GM19438 (cell line): Measurements from ENCODE around the gene MALRD1.

Experiments
- ATAC-seq: cut with Tn5 transposase; IDR thresholded peaks from one replicate; pipeline ENCODE4 v1.9.1; 2021; ENCODE audit warnings: low read depth; ENCODE audit not compliant: unreplicated experiment

The MALRD1 gene

DNA sequence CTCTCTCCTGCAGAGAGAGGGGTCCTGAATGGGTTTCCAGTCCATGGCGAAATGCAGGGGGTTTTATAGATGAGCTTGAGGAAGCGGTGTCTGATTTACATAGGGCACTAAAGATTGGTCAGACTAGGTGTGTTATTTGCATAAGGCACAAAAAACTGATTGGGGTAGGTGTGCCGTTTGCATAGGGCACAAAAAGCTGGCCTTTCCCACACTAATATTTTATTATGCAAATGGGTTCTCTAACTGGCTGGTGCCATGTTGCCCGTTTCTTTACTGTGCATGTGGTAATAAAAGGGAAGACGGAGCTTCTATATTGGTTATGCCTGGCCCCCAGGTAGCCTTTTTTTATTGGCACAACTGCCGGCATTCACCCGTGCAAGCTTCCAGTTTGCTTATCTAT, 50.2 kb downstream of the MALRD1 start:
- no peak for ATAC-seq

DNA sequence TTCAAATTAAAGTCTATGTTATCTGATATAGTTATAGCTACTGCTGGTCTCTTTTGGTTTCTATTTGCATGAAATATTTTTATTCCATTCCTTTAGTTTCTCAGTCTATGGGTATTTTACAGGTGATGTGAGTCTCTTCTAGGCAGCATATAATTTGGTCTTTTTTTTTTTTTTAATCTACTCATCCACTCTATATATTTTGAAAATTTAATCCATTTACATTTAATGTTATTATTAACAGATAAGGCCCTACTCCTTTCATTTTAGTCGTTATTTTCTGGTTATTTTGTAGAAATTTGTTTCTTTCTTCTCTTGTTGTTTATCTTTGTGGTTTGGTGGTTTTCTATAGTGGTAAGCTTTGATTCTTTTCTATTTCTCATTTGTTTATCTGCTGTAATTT, 58.8 kb downstream of the MALRD1 start:
- no peak for ATAC-seq

DNA sequence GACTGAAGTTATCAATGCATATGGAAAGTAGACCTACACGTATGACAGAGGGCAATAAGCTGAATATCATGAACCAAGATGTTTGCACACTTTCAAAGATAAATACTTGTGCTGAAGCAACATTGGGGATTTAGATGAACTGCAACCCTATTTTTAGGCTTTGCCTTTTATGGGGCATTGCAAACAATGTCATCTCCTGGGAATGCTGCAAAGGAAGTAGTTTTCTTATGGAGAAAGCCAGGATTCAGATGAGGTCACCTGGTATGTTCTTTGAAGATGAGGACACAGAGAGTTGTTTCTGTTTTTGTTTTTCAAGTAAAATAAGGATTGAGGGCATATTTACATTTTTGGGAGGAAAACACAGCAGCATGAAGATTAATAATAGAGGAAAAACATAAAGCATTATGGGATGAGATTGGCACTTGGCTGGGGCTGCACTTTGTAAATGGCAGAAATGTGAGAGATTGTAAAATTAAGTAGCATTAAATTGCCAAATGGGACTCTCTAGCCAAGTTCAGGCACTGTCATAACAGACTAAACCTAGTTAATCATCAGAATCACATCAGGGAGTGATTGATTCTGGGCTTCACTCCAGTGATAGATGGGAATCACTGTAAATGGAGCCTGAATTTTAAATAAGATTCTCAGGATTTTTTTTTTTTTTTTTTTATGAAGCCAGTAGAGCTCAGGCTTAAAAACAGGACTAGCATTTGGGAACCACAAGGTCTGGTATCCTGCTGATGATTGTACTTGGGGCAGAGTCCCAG, 63.1 kb downstream of the MALRD1 start:
- no peak for ATAC-seq

DNA sequence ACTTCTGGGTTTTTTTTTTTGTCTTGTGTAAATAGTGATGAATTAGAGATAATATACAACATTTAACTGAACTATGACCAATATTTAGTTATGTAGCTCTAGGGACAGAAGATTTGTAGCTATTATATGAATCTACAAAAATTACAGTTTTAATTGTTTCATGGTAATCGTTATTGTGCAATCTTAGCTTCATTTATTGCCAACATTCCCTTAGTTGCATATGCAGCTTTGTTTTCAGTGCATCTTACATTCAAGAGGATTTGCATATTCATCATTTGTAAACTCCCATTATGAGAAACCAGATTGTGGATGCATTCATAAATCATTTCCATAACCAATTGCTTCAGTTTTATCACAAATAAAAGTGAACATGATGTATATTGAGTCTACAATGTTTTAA, 68.8 kb downstream of the MALRD1 start:
- ATAC-seq: no peak

DNA sequence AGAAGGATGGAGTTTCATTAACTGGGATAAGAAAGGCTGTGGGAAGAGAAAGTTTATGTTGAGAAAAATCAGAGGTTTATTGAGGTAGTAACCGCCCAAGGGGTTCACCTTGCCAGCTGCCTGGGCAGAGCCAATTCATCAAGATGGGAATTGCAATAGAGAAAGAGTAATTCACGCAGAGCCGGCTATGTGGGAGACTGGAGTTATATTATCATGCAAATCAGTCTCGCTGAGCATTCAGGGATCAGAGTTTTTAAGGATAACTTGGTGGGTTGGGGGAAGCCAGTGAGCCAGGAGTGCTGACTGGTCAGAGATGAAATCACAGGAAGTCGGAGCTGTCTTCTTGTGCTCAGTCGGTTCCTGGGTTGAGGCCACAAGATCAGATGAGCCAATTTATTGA, 70.6 kb downstream of the MALRD1 start:
- no peak for ATAC-seq

DNA sequence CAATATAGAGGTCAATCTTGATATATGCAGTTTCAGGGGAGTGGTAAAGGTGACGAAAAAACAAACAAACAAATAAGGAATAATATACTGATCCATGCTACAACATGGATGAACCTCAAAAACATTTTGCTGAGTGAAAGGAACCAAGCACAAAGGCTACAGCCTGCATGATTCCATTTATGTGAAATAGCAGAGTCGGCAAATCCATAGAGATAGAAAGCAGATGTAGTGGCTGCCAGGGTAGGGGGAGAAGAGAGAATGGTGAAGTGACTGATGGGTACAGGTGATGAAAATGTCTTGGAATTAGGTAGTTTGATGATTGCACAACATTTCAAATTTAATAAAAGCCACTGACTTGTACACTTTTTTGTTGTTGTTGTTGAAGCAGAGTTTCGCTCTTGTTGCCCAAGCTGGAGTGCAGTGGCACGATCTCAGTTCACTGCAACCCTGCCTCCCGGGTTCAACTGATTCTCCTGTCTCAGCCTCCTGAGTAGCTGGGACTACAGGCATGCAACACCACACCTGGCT, 71.8 kb downstream of the MALRD1 start:
- no peak for ATAC-seq

DNA sequence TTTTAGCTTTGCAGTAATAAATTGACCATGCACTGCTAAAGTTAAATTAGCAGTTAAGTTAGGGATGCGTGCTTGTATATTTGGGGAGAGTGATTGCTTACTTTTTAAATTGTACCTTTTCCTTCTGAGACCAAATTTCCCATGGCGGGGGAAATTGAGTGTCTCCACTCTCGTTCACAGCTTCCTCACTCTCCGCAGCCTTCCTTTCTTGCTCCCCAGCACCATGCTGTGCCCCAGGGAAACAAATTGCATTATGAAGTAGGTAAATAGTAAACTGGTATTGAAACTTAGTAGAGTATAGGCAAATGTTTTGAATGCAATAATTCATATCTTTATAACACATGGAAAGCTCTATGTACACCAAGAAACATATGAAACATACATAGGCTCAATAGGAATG, 85.4 kb downstream of the MALRD1 start:
- ATAC-seq: no peak

DNA sequence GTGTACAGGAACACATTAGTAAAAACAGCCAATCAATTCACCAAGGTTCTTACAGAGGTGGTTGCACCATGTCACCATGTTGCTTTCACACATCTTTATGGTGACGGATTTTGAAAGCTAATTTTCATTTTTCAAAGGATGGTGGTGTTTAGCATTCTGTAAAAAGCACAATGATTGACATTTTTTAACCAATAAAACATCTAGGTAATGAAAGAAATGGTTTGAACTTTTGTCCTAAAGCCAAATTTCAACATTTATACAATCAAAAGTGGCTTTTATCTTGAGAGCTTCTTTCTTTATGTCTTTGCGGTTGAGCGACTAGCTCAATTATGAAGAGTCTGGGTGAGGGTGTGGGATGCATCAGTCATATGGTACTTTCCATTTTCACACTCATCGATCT, 94.4 kb downstream of the MALRD1 start:
- ATAC-seq: no peak

DNA sequence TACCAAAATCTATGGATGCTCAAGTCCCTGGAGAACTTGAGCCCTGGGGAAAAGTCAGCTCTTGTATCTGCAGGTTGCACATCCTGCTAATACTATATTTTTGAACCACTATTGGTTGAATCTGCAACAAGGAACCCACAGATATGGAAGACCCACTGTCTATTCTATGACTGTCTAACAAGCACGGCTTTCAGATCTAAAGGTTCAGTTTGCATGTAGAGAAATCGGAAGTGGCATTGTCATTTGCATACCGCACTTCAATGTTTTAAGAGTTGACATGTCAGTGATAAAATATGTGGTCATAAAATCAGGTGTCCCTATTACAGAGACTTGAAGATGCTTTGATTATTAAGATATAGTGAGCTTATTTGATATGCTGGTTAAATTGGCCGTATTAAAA, 95.6 kb downstream of the MALRD1 start:
- ATAC-seq: no peak

DNA sequence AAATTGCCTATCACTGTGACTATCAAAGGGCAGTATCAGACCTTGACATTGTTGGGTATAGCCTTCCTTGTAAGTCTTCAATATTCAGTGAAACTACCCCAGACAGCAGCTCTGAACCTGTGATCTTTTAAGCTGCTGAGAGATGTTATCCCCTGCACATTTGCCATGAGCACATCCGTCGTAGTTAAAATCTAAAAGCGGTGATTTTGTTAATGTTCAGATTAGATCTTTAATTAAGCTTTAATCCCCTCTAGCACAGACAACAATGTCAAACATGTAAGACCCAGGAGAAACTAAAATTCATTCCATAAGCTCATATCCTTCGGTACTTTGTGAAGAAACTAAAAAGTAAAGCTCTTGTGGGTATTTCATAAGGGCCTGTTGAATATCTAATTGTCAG, 105.8 kb downstream of the MALRD1 start:
- ATAC-seq: no peak

DNA sequence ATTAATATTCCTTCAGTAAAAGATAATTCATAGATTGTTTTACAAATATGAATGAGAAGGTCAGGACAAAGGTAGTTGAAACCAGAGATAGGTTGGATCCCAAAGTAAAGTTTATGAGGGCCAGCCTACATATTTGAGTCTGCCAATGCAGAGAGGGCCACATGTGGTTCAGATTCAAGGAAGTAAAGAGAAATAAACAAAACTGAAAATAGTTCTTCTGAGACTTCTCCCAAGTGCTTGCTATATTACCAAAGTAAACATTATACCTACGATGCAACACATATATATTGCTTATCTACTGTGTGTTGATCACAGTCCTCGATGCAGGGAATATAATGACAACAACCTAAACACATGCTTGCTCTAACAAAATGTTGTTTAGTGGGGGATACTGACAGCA, 109.8 kb downstream of the MALRD1 start:
- no peak for ATAC-seq

DNA sequence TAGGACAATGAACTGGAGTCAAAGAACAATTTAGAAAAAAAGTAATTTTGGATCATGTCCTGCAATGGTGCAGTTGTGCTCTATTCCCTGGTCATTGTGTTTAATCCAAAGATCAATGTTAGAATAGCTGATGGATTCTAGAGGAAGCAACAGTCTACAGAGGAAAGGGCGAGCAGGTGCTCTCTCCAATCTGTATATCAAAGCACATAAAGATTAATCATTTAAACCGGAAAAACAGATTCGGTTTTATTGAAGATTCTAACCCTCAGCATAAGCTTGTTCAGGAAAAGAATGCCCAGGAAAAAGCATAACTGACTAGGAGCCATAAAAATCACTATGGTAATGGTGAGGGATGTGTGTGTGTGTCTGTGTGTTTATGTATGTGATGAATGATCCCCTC, 110.3 kb downstream of the MALRD1 start:
- ATAC-seq: no peak

DNA sequence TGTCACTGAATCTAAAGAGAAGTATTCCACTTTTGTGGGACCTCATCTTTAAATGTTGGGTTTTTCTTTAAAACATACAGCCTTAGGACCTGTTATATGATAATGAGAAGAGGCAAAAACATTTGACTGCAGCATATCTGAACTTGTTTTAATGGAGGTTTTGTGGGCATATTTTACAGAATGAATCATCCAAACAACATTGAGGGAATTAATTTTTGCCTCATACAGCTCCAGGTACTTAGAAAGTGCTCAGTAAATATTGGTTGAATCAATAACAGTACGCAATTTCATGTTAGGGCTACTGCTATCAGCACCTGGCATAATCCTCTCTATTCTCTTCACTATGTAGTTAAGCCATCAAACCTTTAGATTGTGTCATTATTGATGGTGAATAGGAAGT, 115.9 kb downstream of the MALRD1 start:
- ATAC-seq: no peak

DNA sequence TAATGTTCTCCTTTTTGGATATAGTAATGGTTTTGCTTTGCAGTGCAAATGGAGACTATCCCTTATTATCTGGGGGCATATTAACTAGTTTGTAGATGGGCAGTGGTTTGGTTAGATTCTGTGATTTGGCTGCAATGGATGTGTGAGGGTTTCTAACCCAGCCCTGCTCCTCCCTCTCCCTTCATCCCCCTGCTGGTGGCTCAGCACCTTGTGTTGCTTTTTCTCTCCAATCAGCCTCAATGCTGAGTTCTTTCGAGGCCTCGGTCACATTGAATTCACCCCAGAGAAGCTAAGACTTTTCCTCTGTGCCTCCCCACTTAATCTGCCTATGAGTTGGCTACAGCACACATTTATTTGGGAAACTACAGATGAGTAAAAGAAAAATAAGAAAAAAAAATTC, 120.0 kb downstream of the MALRD1 start:
- no peak for ATAC-seq

DNA sequence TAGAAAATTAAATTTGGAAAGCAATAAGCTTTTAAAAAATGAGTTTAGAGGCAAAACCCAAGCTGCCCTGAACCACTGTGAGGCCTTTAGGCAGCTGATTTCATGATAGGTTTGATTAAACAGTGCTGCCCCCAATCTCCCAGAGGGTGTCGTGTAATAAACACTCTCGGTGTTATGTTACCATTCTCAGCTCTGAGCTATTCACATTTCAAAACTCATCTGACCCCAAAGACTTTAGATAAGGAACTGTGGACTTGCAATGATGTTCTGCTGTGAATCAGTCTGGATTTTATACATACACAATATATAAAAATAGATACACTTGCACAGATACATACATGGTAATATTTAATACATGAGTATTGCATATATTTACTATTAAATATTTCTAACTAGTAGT, 120.4 kb downstream of the MALRD1 start:
- ATAC-seq: no peak

DNA sequence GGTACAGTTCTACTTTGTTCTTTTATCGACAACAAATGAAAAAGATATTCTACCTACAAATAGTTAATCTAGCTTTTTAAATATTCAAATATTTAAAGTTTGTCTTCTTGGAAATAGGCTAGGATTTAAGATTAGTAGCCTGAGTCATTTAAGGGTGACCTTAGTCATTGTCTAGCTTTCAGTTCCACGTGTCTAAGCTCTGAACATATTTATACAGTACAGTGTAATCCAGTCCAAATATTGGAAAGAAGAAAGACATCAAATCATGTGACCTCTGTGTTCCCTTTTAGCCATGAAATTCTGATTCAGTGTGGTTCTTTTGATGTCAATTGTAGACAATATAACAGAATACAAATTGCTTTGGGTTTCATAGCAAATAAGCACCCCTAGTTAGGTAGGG, 121.1 kb downstream of the MALRD1 start:
- no peak for ATAC-seq

DNA sequence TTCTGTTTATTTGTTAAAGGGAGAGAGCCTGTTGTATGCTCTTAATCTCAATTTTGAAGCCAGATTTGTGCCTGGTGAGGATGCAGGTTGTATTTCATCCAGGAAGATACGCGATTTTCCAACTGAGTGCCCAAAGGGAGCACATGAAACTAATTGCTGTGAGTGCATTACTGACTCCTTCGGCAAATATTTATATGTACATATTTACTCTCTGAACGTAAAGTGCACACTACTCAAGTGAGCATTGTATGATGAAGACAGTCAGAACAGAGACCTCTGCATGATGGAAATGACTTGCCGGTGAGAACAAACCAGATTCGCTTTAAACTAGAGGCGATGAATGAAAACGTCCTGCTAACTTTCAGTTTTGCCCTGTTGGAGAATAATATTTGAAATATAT, 130.1 kb downstream of the MALRD1 start:
- ATAC-seq: no peak

DNA sequence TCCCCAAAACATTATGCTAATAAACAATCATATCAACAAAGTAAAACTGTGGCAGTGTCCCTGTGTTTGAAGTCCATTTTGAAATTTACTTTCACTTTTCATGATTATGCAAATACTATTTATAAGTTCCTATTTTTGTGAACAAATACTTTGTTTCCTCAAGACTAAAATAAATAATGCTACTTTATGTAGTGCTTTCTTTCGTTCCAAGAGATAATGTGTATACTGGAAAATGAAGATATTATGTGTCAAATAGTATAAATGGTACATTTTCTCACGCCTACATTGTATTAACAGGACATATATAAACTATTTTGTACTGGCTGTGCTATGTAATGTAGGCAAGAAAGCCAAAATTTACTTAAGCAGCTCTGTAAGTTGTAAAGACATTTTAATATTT, 136.3 kb downstream of the MALRD1 start:
- no peak for ATAC-seq

DNA sequence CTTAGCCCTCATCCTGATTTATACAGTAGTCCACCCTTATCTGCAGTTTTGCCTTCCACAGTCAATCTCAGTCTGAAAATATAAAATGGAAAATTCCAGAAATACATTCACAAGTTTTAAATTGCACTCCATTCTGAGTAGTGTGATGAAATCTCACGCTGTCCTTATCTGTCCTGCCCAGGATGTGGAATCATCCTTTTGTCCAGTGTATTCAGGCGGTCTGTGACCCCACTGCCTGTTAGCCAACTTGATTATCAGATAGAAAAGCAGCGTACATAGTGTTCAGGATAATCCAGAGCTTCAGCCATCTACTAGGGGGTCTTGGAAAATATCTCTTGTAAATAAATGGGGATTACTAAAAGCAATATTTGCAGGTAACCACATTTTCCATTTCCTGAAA, 146.3 kb downstream of the MALRD1 start:
- ATAC-seq: no peak

DNA sequence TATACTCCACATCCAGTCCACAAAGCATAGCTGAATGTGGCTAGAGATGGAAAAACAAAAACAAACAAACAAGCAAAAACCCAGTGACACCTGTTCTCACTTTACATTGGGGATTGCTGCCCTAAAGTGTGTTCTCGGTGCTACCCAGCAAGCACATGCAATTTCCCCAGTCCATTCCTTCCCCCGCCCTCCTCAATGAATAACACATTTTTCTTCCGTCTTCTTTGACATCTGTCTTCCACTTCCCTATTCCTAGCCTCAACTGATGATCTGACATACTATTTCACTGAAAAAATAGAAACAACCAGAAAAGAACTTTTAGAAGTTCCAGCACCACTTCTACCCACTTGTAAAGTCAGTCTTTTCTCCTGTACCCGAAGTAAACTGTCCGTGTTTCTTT, 147.1 kb downstream of the MALRD1 start:
- no peak for ATAC-seq

DNA sequence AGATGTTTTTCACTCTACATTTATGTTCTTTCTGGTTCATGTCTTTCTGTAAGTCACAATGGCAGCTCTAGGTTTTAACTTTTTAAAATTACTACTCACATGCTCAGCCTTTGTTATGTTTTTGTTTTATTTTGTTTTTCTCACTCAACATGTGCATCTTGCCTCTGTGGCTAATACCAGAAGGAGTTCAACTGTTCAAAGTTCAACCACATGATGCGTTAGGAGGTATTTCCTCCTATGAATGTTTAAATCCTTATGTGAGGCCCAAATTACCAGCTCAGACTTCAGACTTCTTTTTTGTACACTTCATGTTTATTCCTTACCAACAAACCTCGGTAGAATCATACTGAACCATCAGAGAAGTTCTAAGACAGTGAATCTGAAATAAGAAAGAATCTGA, 151.6 kb downstream of the MALRD1 start:
- no peak for ATAC-seq

DNA sequence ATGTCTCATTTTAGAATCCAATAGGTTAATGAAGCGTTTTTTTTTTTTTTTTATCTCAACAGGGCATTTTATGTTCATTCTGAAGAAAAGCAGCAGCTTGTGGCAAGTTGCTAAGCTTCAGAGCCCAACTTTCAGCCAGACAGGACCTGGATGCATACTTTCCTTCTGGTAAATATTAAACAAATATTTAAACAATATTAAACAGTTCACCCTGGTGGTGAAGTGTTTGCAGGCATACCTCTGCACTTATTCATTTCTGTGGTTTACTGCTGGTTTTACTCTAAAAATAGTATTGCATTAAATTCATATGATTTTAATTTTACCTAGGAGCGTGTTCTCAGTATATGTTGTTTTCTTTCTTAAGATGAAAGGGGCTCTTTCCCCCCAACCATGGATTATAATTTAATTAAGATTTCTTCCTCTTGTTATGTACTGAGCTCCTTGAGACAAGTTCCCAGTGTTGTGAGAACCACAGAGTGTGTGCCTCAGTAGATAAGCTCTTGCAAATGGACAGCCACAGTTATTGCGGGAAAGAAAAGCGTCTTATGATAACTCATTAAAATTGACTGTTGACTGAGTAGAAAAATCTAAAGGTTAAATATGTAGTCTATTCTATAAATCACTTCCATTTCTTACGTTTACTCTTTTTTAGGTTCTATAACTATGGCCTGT, 155.8 kb downstream of the MALRD1 start:
- no peak for ATAC-seq
